Retinal pigment epithelial cell (primary cell): Measurements from ENCODE around the gene ANKRD11.
"Not testable (repeated sequence)": the region's sequence is repeated elsewhere in the genome, so short reads cannot be mapped to it uniquely, and the experiment has no call there.

Experiments used
- DNase-seq: peaks from one replicate; pipeline ENCODE4 v3.0.0-alpha.2; 2010; ENCODE audit warnings: low read depth
- H3K4me3 ChIP-seq: 2 replicates; pipeline ENCODE4 v1.5.1; 2011; ENCODE audit warnings: mild to moderate bottlenecking, low read length, control low read depth, moderate library complexity
- TF ChIP-seq, protein P1 (sequence below): conservative IDR thresholded peaks from 2 replicates; pipeline ENCODE4 v1.5.1; 2011; ENCODE audit warnings: low read depth, low read length, control low read depth, inconsistent platforms

Gene ANKRD11

DNA sequence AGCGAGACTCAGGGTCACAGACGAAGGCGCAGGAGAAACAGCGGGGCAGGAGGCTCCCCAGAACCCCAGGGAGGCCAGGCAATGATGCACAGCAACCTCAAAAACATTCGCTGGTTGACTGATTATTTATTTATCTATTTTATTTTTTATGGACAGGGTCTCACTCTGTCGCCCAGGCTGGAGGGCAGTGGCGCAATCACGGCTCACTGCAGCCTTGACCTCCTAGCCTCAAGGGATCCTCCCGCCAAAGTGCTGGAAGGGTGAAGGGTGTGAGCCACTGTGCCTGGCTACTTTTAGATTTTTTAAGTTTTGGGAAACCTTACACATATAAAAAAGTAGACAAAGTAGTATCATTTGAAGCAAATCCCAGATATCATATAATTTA, 189.4 kb downstream of the ANKRD11 start:
- no peak for DNase-seq

DNA sequence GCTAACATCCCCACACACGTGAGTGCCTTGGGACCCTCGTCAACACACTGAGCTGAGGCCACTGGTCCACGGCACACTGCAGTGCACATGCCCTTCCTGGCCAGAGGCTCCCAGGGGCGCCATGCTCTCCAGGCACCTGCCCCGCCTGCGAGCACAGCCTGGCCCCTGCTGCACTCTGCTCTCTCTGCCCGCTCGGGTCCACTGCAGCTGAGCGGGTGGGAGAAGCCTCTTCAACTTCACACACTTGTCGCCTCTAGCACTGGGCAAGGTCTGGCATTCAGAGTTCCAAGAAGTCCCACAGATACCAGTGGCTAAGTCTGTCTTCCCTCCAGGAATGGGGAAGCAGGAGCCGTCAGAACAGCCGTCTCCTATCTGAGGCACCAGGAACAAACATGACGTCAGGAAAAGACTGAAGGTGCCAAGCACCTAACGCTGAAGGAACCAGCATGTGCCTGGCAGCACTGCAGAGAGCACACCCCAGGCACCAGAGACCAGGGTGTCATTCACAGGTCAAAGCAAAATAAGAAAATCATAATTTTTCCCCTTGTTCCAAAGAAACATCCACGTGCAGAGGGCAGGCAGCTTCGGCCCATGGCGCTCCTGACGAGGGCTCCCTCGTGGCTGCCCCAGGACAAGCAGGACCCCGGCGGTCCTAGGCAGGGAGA, 189.9 kb downstream of the ANKRD11 start:
- H3K4me3 ChIP-seq: no peak overlapping the region
- TF ChIP-seq, protein P1, sequence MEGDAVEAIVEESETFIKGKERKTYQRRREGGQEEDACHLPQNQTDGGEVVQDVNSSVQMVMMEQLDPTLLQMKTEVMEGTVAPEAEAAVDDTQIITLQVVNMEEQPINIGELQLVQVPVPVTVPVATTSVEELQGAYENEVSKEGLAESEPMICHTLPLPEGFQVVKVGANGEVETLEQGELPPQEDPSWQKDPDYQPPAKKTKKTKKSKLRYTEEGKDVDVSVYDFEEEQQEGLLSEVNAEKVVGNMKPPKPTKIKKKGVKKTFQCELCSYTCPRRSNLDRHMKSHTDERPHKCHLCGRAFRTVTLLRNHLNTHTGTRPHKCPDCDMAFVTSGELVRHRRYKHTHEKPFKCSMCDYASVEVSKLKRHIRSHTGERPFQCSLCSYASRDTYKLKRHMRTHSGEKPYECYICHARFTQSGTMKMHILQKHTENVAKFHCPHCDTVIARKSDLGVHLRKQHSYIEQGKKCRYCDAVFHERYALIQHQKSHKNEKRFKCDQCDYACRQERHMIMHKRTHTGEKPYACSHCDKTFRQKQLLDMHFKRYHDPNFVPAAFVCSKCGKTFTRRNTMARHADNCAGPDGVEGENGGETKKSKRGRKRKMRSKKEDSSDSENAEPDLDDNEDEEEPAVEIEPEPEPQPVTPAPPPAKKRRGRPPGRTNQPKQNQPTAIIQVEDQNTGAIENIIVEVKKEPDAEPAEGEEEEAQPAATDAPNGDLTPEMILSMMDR: no peak
- peak; percentile 82 for DNase-seq

More for the DNA sequence above, 189.4 kb downstream of the ANKRD11 start:
- TF ChIP-seq, protein P1: no peak
- H3K4me3 ChIP-seq: no peak overlapping the region

DNA sequence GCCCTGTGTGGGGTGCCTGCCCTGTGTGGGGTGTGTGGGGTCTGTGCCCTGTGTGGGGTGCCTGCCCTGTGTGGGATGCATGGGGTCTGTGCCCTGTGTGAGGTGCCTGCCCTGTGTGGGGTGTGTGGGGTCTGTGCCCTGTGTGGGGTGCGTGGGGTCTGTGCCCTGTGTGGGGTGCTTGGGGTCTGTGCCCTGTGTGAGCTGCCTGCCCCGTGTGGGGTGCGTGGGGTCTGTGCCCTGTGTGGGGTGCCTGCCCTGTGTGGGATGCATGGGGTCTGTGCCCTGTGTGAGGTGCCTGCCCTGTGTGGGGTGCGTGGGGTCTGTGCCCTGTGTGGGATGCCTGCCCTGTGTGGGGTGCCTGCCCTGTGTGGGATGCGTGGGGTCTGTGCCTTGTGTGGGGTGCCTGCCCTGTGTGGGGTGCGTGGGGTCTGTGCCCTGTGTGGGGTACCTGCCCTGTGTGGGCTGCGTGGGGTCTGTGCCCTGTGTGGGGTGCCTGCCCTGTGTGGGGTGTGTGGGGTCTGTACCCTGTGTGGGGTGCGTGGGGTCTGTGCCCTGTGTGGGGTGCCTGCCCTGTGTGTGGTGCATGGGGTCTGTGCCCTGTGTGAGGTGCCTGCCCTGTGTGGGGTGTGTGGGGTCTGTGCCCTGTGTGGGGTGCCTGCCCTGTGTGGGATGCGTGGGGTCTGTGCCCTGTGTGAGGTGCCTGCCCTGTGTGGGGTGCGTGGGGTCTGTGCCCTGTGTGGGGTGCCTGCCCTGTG, 190.8 kb downstream of the ANKRD11 start:
- not testable (repeated sequence) for H3K4me3 ChIP-seq, DNase-seq

DNA sequence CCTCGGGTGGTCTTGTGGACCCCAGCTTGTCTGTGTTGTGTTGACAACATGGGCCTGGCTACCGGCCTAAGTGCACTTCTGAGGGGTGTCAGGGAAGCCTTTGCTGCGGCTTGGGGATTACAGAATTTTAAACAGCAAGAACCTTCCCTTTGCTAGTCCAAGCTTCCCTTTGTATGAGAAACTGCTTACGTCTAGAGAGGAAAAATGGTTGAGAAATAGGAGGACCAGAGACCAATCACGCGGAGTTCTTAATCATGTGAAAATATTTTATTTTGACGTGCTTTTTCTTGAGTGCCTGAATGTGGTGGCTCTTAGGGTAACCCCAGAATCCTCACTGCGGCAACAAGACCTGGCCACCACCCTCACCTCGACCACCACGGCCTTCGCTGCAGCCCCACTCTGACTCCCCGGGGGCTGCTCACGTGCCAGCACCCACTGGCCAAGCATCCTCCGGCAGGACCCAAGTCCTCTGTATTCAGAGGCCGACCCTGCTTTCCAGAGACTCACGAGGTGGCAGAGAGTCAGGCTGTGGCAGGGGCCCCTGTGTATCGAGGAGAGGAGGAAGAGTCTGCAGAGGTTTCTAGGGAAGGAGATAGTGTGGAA, 191.6 kb downstream of the ANKRD11 start:
- TF ChIP-seq, protein P1: no peak
- DNase-seq: no peak
- H3K4me3 ChIP-seq: no peak overlapping the region

DNA sequence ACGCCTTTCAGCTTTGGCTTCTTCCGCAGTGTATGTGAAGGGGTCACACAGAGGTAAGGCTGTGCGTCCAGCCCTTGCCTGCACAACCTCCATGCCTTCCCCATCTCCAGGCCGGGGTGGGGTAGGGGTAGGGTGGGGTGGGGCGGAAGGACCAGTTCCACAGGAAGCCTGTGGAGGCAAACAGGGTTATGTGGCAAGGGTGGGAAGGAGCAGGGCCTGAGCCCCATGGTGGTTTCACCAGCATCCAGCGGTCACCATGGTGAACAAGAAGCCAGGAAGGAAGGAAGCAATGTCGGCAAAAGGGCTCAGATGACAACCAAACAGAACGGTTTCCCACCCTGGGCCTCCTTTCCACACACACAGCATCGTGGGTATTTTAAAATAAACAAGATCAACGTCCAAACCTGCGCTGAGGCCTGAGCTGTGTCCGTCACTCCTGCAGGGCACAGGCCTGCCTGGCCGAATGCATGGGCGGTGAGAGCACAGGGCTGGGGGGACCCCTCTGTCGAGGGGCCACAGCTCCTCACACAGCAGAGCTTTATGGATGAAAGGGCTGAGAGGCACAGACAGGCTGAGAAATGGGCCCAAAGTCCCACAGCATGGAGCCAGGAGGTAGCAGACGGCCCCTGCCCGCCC, 192.3 kb downstream of the ANKRD11 start:
- no peak overlapping the region for H3K4me3 ChIP-seq
- DNase-seq: no peak
- TF ChIP-seq, protein P1: no peak

DNA sequence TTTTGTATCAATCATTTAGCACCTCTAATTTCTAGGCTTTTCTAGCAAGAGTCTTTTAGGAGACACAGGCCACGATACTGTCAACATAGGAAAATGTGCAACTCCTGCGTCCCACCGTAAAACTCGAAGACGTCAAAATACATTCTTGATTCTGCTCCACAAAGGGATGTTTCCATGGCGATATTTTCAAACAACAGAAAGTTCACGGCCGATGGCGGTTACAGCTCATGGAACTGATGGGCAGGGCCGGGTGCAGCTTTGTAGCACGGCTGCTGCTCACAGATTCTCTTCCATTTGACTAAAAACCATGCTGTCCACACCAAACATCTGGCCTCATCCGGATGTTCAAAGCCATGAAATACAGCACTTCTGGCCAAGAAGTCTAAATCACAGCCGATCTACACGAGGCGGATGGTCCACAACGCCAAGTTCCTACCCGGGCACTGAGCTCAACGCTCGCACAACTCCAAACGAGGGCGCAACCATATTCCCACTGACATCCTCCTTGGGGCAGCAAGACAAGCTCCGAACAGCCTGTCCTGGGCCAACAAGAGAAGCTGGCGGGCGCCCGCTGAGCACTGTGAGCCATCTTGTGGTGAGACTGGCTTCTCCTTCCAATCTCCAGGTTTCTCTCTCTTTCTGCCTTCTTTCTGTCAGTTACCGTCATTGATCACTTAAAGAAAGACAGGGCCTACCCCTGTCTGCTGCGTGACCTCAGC, 193.0 kb downstream of the ANKRD11 start:
- TF ChIP-seq, protein P1: no peak
- DNase-seq: no peak
- H3K4me3 ChIP-seq: no peak overlapping the region

DNA sequence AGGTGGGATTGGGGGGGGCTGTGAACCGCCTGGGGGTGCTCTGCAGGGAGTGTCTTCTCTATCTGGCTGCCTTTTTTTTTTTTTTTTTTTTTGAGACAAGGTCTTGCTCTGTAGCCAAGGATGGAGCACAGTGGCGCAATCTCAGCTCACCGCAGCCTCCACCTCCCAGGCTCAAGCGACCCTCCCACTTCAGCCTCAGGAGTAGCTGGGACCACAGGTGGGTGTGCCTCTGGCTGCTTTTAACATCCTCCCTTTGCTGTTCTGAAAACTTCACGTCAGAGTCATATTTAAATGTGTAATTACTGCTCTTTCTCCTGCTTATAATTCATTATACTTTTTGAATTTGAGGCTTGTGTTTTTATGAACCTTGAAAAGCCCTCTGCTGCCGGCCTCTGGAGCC, 194.4 kb downstream of the ANKRD11 start:
- DNase-seq: no peak

More for the DNA sequence above, 194.4 kb downstream of the ANKRD11 start:
- TF ChIP-seq, protein P1: no peak
- H3K4me3 ChIP-seq: no peak overlapping the region
